ENCODE data around the gene CLCNKB.
A peak's percentile ranks its signal among the peaks of the same experiment; 100 is the strongest.

Gene CLCNKB

DNA sequence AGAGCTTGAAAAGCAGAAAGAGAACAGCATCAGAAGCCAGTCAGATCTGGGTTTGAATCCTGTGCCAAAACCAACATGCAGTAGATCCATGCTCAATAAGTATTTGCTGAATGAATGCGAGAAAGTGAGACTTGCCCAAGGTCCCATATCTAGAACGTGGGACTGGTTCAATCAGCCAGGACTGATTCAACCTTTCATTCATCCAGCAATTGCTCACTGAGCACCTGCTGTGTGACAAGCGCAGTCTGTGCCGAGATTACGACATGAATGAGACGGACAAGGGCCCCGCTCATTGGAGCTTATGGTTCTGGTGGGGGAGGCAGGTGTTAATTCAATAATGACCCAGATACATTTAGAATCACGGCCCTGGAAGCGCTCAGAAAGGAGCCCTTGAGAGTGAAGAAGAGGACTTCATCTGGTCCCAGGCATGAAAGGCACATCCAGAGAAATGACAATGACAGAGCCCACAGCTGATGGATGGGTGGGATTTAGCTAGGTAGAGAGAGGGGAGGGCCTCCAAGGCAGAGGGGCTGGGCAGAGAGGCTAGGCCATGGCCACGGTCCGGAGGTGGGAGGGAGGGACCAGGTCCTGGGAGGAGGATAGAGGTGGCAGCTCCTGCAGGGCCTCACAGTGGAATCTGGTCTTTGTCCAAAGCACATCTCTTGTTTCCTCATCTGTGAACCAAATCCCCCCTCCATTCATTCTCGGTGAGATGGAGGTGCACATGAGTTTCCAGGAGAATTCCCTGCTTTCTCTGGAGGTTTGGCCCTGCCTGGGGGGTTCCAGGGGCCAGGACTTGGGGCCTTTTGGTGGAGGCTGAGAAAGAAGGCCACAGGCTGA lies 34.0 kb downstream of the CLCNKB start:
- no peak for DNase-seq

DNA sequence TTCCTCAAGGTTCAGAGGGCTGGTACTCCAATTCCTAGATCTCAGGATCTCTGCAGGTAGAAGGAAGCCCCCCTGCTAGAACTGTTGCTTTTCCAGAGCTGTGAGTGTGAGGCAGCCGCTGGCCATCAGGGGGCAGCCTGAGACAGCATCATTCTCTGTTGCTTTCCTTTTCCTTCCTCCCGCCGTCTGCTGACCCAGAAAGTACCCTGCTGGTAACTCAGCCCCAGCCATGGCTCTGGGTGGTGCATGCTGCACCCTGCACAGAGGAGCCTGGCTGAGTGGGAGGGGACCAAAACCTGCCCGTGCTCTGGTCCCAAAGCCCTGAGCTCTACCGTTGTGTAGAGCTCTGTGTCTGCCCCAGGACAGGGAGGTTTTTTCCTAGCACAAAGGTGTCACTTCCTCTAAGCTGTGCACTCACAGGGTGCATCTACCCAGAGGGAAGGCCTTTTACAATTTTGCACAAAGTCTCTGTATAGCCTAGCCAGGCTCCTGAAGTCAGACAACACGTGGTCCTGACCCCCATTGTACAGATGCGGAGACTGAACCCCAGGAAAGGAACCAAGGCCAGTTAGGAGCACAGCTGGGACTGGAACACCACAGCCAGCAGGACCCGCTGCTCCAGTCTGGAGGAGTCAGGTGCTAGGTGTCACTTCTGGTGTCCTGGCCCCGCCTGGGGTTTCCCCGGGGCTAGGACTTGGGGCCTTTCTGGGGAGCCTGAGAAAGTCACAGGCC lies 35.5 kb downstream of the CLCNKB start:
- peak; percentile 68 for DNase-seq

DNA sequence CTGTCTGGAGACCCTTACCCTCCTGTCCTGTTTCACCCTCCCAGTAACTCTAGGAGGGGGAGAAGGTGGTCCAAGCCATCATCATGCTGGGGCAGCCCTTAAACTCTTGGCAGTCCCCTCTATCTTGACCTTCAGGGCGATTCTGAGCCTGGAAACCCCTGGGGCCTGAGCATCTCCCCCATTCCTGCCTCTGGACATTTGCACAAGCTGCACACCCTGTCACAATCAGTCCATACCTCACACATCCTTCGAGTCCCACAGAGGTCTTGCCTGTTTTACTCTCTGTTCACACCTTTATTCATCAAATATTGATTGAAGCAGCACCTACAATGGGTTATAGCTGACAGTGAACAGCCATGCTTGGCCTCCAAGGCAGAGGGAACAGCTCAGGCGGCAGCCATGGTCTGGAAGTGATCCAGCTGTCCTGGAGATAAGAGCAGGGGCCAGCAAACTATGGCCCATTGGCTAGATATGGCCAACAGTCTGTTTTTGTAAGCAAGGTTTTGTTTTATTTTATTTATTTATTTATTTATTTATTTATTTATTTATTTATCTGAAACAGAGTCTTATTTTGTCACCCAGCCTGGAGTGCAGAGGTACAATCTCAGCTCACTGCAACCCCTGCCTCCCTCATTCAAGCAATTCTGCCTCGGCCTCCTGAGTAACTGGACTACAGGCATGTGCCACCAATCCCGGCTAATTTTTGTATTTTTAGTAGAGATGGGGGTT lies 37.0 kb downstream of the CLCNKB start:
- DNase-seq, result no peak

DNA sequence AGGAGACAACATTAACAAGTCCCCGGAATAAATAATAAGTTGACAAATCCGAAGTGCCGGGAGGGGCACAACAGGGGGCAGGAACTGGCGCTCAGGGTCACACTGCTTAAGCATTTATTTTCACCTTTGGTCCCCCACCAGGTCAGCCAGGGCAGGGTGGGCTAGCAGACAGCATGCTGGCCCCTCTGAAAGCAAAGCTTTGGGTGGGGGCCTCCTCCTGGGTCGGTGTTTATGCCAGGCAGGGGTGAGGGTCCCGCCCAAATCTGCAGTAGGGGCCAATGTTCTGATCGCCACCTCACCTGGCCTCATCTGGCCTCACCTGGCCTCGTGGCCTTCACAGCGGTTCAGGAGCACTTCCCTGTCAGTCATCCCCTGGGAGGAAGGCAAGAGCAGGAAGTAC lies 38.1 kb downstream of the CLCNKB start:
- DNase-seq, result no peak

DNA sequence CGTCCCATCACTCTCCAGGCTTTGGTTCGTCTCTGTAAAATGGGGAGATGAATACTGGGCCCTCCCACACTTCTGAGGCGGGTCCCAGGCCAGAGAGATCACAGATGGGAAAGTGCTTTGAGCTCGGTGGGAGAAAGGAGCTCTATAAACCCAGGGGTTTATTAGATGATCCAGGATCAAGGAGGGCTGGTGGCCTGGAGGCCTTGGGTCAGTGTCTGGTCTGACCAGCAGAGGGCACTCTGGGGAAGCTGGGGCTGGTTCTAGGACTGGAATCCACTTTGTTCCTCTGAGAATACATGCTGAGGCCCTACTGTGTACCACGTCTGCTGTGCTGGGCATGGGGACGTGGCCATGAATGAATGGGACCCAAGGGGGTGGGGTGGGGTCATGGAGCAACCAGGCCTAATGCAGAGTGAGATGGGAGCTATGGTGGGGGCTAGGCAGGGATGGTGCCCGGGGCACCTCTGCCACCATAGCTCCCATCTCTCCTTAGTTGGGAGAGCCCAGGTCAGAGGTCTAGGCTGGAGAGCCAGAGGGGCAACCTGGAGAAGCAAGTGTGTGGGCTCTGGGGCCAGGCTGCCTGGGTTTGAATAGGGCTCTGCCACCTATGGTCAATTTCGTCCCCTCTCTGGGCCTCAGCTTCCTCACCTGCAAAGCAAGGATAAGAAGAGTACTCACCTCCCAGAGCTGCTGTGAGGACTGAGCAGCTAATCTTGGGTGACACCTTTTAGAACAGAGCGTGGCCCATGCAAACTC lies 38.9 kb downstream of the CLCNKB start:
- DNase-seq, result no peak

DNA sequence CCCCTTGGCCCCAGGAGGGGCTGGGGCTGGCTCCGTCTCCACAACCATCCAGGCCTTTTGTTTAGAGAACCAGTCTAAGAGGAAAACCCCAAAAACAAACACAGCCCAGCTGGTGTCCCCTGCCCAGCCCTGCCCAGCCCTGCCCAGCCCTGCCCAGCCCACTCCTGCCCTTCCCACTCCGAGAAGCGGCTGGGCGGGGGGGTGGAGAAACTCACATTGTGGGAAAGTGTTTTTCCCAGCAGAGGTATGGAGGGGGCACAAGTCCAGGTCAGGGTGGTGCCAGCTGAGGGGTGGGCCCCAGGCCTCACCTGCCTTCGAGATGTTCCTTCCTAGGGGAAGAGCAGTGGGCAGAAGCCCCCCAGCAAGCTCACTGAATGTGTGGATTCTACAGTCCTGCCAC lies 39.9 kb downstream of the CLCNKB start:
- no peak for DNase-seq

DNA sequence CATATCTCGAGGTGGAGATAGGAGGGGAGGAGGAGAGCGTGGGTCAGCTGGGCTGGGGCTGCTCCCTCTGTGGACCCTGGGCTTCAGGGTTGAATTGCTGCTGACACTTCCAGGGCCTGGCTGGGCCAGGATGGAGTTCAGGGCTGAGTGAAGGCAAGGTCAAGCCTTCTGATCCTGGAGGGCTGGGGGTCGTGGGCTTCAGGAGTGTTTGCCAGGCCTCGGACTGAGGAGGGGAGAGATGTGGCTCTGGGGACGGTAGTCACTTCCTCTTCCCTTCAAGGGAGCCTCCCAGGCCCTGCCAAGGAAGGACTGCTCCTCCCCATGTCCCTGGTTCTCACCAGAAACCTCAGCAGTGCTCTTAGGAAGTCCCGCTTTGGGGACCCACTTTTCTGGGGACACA lies 41.9 kb downstream of the CLCNKB start:
- no peak for DNase-seq

DNA sequence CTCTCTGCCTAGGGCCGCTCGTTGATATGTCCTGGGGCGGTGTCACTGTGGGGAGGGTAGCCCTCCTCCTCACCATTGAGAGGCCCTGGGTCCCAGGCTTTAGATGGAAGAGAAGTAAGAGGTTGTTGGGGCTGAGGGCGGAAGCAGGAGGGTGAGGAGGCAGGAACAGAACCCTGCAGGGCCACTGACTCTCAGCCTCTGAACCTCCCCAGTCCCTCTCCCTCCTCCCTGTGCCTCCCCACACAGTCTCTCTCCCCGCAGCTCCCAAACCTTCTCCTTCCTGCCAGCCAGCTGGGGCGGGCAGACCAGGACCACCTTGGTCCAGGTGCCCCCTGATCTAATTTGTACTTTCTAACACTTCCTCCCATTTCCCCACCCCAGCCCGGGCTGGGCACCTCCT lies 44.2 kb downstream of the CLCNKB start:
- no peak for DNase-seq

DNA sequence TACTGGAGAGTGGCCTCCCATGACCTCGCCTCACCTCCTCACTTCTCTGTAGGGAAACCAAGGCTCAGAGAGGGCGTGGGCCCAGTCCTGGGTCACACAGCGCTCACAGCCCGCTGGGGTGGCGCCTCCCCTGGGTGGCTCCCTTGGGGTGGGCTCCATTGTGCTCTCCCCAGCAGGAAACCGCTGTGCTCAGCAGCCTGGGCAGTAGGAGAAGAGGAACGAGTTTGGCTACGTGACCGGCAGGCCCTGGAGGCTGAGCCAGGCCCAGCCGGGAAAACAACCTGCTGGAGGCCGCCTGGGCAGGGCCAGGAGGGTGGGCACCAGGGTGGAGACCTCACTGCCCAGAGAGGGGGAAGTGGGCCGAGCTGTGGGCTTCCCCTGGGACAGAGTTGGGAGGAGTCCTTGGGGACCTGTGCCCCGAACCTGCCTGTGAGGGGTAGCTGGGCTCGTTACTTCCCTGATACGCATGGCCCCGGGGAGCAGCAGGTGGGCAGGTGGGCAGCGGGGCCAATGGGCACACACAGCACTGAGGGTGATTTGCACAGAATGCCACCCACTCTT lies 44.8 kb downstream of the CLCNKB start:
- DNase-seq, result no peak

DNA sequence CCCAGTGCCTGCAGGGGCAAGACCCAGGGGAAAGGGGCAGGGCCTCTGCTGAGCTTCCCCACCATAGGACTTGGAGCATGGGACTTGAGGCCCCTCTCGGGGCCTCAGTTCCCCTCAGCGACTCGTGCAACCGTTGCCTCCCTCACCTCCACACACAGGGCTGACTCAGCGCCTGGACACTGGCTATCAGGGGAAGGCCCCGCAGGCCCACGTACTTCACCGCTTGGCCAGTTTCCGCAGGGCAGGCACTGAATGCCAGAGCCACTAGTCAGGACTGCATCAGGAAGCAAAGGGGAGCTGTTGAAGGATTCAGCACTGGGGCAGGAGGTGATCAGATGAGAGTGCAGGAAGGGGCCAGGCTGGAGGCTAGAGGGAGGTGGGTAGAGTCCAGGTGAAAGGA lies 45.4 kb downstream of the CLCNKB start:
- no peak for DNase-seq

DNA sequence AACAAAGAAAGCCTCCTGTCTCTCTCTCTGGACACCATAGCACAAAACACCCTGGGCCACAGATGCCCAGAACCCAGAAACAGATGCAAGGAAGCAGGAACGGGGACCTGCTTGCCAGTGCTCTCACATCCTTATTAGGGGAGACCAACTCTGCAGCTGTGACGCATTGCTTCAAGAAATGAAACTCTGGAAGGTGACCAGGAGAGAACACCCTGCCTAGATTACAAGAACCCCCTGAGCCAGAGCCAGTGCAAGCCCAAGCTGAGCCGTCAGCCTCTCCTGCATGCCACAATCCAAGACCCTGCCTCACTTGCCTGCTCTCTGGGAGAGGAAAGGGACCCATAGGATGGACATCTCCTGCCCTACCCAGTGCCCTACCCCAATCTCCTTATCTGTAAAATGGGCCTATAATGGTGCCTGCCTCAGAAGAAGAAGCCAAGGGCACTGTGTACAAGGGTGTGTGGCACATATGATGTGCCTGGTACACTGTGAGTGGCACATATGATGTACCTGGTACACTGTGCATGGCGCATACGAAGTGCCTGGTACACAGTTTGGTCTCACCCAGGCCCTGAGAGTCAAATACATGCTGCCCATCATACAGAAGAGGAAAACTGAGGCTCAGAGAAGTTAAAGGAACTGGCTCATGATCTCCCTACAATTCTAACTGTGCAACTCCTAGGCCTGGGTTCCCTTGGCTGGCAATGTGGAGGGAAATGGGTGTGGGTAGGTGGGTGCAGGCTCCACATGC lies 46.7 kb downstream of the CLCNKB start:
- no peak for DNase-seq

DNA sequence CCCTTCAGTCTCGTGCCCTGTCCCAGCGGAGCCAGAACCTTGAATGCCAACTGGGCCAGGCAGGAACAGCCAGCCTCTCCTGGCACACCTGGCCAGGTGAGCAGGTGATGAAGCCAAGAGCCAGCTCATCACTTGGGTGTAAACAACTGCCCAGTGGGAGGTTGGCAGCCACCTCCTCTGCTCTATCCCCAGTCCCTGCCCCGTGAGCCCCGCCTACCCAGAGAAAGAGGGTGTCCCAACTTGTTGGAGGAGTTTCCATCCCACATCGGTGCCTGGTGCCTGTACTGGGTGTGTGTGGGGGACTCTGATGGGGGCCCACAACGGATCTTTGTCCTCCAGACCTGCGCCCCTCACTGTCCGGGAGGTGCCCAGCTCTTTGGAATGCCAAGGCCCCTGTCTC lies 47.7 kb downstream of the CLCNKB start:
- no peak for DNase-seq

DNA sequence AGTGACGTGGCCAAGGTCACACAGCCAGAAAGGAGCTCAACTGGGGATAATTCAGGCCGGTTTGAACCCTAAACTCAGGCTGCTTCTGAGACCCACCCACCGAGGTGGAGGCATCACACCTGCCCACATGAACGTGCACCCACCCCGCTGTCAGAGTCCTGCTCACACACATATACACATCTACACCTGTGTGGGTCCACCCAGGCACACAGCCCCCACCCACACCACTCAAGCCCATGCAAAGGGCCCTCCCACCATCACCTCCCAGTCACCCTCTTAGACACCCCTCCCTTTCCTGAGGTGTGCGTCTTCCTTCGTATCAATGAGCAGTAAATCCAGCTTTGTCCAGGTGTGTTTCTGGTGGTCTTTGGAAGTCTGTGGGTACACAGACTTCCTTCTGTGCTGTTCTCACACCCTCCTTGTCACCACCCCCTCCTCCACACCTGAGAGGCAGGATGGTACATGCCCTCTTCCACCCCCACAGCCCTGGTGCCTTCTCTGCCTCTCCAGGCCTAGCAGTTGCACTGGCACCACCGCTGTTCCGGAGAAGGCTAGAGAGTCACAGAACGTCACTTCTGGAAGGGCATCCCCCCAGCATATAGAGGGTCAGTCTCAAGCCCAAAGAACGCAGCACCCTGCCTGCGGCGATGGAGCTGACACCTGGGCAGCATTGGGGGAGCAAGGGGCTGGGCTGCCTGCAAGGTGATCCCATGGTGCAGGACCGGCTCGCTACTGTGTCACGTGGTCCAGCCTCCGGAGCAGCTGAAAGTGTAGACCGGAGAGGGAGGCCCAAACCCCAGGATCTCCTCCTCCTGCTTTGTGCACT lies 48.7 kb downstream of the CLCNKB start:
- no peak for DNase-seq

DNA sequence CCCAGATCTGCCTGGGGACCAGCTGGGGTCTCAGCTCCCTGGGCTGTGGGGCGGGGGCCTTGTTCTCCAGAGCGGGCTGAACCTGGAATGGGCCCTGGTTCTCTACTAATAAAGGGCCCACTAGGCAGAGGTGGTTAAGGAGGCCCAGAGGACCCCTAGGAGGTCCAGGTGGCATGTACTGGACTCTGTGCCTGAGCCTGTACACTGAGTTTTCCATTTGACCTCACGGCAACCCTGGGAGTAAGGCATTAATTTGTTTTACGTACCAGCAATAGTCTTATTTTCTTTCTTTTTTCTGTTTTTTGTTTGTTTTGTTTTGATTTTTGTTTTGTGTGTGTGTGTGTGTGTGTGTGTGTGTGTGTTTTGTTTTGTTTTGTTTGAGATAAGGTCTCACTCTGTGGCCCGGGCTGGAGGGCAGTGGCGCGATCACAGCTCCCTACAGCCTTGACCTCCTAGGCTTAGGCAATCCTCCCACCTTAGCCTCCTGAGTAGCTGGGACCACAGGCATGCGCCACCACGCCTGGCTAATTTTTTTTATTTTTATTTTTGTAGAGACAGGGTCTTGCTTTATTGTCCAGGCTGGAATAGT lies 49.4 kb downstream of the CLCNKB start:
- no peak for DNase-seq

DNA sequence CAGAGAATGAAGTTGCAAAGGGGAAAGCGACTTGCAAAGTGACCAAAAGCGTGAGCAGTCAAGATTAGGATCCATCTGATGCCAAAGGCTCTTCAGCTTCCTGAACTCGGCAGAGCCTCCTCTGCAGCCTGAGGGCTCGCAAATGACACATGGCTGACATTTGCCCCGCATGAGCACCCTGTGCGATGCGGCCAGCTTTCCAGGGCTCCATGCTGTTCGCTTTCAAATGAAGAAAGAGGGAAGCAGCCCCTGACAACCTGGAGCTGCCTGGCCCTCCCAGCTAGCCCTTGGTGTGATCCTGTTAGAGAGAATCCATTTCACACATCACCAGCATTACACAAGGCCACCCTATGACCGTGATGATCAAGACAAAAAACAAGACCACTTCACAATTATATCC lies 50.0 kb downstream of the CLCNKB start:
- DNase-seq, result no peak

DNA sequence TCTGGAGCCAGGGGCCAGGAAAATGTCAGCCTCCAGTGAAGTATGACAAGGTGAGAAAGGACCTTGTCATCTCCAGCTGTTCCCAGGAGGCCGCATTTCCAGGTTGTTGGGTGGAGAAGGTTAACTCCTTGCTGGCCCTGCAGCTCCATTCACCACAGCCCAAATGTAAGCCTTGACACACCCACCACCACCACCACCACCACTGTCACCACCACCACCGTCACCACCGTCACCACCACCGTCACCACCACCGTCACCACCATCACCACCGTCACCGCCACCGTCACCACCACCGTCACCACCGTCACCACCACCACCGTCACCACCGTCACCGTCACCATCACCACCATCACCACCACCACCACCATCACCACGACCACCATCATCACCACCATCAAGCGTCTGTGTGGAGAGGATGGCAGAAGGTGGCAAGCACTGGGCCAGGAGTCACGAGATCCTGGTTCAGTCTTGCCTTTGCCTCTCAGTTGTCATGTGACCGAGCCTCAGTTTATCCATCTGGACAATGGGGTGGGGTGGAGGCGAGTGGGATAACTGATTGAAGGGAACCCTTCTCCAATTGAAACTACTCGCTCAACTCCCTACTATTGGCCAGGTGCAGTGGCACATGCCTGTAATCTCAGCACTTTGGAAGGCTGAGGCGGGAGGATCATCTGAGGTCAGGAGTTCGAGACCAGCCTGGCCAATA lies 51.0 kb downstream of the CLCNKB start:
- no peak for DNase-seq

DNA sequence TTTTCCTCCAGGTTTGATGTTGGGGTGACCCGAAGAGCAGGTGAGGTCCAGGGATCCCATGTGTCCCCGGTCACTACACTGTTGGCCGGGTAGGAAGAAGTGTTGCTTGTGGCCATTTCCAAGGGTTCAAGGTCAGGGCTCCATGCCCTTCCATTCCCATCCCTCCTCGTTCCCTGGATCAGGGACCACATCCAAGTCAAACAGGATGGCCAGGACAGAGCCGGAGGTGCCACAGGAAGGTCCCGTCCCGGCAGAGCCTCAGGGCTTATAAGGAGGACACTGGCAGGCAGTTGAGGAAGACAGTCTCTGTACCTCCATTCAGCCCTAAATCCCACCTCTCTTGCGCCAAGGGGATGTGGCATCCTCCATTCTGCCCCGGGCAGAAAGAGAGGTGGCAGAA lies 51.9 kb downstream of the CLCNKB start:
- no peak for DNase-seq

DNA sequence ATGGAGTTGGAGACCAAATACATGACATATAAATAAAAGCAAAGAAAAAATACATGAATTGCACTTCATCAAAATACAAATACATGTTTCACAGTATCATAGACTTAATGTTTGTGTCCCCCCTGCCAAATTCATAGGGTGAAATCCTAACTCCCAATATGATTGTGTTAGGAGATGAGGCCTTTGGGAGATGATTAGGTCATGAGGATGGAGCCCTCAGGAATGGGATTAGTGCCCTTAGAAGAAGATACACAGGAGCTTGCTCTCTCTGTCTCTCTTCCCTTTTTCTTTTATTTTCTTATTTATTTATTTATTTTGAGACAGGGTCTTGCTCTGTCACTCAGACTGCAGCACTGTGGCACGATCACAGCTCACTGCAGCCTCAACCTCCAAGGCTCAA lies 55.8 kb downstream of the CLCNKB start:
- DNase-seq, result no peak

DNA sequence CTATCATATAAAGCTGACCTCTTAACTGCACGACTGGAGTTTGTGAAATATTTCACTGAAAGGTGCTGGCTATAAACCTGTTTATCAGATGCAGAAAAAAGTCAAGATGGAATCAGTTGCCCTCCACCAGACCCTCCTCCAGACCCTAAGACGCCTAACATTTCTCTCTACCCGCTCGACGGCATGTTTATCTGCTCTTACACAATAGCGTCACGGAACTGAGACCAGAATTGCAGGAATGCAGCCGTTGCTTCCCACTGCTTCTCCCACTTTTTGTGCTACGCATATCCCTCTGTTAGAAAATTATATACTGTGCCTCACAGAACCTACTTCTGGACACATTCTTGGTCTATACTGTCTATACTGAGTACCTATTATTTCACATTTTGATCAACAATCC lies 58.0 kb downstream of the CLCNKB start:
- DNase-seq, result no peak
